ENCODE data around the gene EIF3A.

Gene EIF3A

GRCh38 chr10:119105155-119105554 is 24.5 kb upstream of the EIF3A start:
- peak overlapping the region; percentile 87 for H3K4me3 ChIP-seq (ENCODE audit: control insufficient read depth, low read depth, low read length)
- no peak for DNase-seq (ENCODE audit: low read depth)
- no peak for TF ChIP-seq CTCF (IDR thresholded peaks at IDR 0.05; ENCODE audit: control insufficient read depth, insufficient read depth, low read depth, low read length, missing control alignments)

- TF ChIP-seq CTCF (IDR thresholded peaks at IDR 0.05; ENCODE audit: control insufficient read depth, insufficient read depth, low read depth, low read length, missing control alignments), result no peak
- DNase-seq (ENCODE audit: low read depth), result no peak
- peak overlapping the region; percentile 87 for H3K4me3 ChIP-seq (ENCODE audit: control insufficient read depth, low read depth, low read length)
These were observed 24.0 kb upstream of the EIF3A start for GRCh38 chr10:119104654-119105015.

GRCh38 chr10:119103903-119104653 is 23.5 kb upstream of the EIF3A start, which contains the start of gene DENND10:
TSS of gene DENND10 (plus strand) at chr10:119104113. CDS start at chr10:119104143, 30 bp downstream.
- no peak for DNase-seq (ENCODE audit: low read depth)
- TF ChIP-seq CTCF (IDR thresholded peaks at IDR 0.05; ENCODE audit: control insufficient read depth, insufficient read depth, low read depth, low read length, missing control alignments), result no peak
- H3K4me3 ChIP-seq (ENCODE audit: control insufficient read depth, low read depth, low read length), result peak within 1 kb of the TSS; percentile 87

GRCh38 chr10:119103241-119103902 is 22.8 kb upstream of the EIF3A start:
- DNase-seq (ENCODE audit: low read depth), result no peak
- no peak for TF ChIP-seq CTCF (IDR thresholded peaks at IDR 0.05; ENCODE audit: control insufficient read depth, insufficient read depth, low read depth, low read length, missing control alignments)
- no peak overlapping the region for H3K4me3 ChIP-seq (ENCODE audit: control insufficient read depth, low read depth, low read length)

GRCh38 chr10:119101366-119102098 is 20.9 kb upstream of the EIF3A start:
- TF ChIP-seq CTCF (IDR thresholded peaks at IDR 0.05; ENCODE audit: control insufficient read depth, insufficient read depth, low read depth, low read length, missing control alignments), result no peak
- DNase-seq (ENCODE audit: low read depth), result no peak
- no peak overlapping the region for H3K4me3 ChIP-seq (ENCODE audit: control insufficient read depth, low read depth, low read length)

- no peak overlapping the region for H3K4me3 ChIP-seq (ENCODE audit: control insufficient read depth, low read depth, low read length)
- no peak for DNase-seq (ENCODE audit: low read depth)
- TF ChIP-seq CTCF (IDR thresholded peaks at IDR 0.05; ENCODE audit: control insufficient read depth, insufficient read depth, low read depth, low read length, missing control alignments), result no peak
These were observed 20.0 kb upstream of the EIF3A start for GRCh38 chr10:119100434-119101238.
